GM12872 (cell line): ENCODE measurements around the gene HOXA6.

Experiments
- CTCF ChIP-seq: IDR thresholded peaks from 3 replicates; pipeline ENCODE4 v1.5.1; 2011; ENCODE audit warnings: low read depth, mild to moderate bottlenecking, low read length, moderate library complexity; ENCODE audit not compliant: insufficient read depth

Gene HOXA6

DNA sequence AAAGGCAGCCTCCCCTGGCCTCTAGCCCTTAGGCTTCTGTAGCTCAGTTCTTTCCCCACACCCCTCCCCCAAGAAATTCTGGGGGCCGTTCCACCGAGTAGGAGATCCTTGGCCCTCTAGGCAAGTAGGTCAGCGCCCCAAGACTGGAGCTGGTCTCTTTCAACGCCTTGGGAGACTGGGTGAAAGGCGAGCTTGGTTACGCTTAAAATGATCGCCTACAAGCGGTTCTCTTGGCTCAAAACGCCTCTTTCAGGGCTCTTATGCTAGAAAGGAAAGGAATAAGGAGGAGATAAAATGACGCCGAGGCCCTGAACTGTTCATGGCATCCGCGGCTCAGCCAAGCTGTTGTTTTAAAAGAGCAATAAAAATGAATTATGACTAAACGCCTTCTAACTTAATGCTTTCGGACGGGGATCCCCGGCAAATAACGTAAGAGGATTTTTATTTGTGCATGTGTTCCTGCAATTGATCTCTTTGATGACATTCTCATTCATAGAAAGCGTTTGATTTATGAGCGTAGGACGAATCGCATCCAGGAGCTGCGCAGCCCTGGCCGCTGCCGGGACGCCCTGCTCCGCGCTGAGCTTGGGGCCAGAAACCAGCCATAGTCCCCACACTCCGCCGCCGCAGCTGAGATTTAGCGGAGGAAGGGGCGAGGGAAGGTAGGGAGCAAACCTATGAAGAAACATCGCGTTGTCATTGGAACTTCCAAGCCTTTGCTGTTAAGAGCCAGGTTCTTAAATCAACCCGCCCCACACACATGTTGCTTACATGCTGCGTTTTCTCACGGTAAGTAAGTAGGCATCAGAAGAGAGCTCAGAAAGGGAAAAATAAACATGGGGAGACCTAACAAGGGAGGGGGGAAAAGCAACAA is 48.8 kb downstream of the HOXA6 start:
- no peak for TF ChIP-seq CTCF

DNA sequence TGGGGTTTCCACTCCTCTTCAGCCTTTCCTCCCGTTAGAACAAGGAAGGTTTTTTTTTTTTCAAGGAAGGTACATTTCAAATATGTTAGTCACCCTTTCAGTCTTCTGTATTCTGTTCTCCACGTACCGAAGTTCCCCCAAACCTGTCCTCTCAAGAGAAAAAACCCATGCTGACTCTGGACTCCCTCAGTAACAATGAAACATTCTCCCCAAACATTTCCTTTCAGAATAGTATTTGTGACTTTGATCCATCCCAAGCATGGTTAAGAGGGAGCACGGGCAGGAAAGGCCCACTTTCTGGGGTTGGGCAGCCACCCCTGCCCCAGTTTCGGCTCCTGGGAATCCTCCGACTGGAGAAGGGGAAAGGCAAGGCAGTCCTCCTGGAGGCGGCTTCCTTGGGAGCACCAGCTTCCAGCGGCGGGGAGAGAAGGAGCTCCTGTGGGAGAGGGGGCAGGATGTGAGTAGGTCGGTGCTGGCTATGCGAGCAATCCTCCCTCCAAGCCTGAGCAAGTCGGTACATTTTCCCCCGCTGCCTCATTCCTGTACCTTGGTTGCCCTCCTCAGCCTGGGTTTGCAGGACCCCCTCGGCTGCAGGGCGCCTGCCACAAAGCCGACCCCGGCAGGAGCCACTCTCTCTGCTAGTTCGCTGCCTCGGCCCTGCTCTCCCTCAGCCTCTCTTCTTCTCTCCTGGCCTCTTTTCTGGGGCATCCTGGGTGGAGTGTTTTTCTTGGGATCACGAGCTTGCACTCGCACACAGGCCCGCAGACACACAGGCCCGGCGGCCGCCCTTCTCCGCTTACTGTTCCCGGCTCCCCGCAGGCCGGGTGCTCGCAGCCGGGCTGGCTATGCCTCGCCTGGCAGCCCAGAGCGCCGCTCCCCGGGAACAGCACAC is 49.6 kb downstream of the HOXA6 start:
- TF ChIP-seq CTCF, result no peak

DNA sequence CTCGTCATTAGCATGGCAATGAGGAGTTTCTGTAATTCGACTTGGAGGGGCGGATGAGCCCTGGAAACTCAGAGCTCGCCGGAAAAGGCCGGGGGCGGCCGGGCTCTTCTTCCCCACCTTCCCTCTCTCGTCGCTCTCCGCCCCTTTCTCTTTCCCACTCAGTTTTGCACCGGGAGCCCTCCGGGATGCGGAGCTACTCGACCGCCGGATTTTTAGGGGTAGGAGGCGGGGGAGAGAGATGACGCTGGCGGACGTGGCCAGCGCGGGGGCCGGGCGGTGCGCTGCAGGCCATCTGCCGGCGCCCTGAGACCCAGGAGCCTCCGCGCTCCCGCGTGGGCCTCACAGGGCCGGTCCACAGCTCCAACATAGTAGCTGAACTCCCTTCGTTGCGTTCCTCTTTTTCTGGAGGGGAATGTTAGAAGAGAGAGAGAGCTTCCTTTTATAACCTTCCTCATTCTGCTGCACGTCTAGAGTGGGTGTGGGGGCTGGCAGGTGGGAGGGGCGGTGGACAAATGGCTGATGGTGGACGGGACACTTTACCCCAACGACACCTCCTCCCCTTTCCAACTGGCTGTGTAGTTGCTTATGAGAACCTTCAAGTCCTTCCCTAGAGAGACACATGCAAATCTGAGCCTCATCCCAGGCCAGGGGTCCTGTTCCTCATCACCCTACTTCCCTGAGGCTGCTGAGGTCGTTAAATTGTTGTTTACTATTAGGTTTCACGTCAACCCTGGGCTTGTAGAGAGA is 50.6 kb downstream of the HOXA6 start:
- TF ChIP-seq CTCF, result no peak

GRCh38 chr7:27095897-27096767 is 51.4 kb downstream of the HOXA6 start, which contains the start of gene HOXA1:
HOXA1 (minus strand) TSS chr7:27096000; CDS start chr7:27095912, 88 bp downstream.
- TF ChIP-seq CTCF, result no peak
